ENCODE results near the gene RAB39B. TPM values are rescaled to one million over a fixed set of nuclear protein-coding genes. Genes with fewer than 3 reads are reported as not detected.

RAB39B gene
- total RNA-seq, 1 experiment from 2014 or later = 8.0 TPM

- TF ChIP-seq PRDM15 (CRISPR knock-in tag; IDR thresholded peaks at IDR 0.05) (no peak), USF1 (CRISPR knock-in tag; IDR thresholded peaks at IDR 0.05) (no peak)
These were observed 50.6 kb downstream of the RAB39B start (continued) for GRCh38 chrX:155213731-155214130.

GRCh38 chrX:155211208-155211607 lies 53.1 kb downstream of the RAB39B start:
- Mint-ChIP-seq H3K4me3 (no peak overlapping the region), H3K36me3 (no peaks in the 10 kb centered on the region), H3K27ac (no peak overlapping the region), H3K9me3 (no peaks in the 10 kb centered on the region), H3K27me3 (ENCODE audit: low read depth) (peaks cover 22% of the 10 kb centered on the region), H3K4me1 (0 out of 2 replicates have a peak, but pooled peaks cover 3% of the 10 kb centered on the region)
- CTCF ChIA-PET = no interaction called here
- DNase-seq (ENCODE audit: low spot score) (no peak), ATAC-seq (no peak)
- POLR2A ChIA-PET = no interaction called here
- no peak for TF ChIP-seq NR3C1 (CRISPR knock-in tag; conservative IDR thresholded peaks at IDR 0.05; ENCODE audit: low read depth)
- no peak for TF ChIP-seq ZNF232 (CRISPR knock-in tag; IDR thresholded peaks at IDR 0.05)
- TF ChIP-seq RORB (CRISPR knock-in tag; IDR thresholded peaks at IDR 0.05) = no peak
- TF ChIP-seq ZNF512 (CRISPR knock-in tag; IDR thresholded peaks at IDR 0.05; ENCODE audit: borderline replicate concordance) = no peak
- TF ChIP-seq ETV6 (CRISPR knock-in tag; IDR thresholded peaks at IDR 0.05) = no peak
- TF ChIP-seq ZBTB43 (CRISPR knock-in tag; IDR thresholded peaks at IDR 0.05) = no peak
- TF ChIP-seq GRHL2 (CRISPR knock-in tag; IDR thresholded peaks at IDR 0.05; ENCODE audit: insufficient replicate concordance, severe bottlenecking) = no peak
- TF ChIP-seq NFE2L1 (CRISPR knock-in tag; IDR thresholded peaks at IDR 0.05) = no peak
- TF ChIP-seq TP53 (CRISPR knock-in tag; IDR thresholded peaks at IDR 0.05) = no peak
- no peak for TF ChIP-seq FOXP1 (CRISPR knock-in tag; IDR thresholded peaks at IDR 0.05; ENCODE audit: borderline replicate concordance)
- no peak for TF ChIP-seq FOXJ3 (CRISPR knock-in tag; IDR thresholded peaks at IDR 0.05; ENCODE audit: borderline replicate concordance)
- no peak for TF ChIP-seq ZNF121 (CRISPR knock-in tag; IDR thresholded peaks at IDR 0.05)
- TF ChIP-seq CREB1 (CRISPR knock-in tag; IDR thresholded peaks at IDR 0.05) = no peak
- TF ChIP-seq IRF2 (CRISPR knock-in tag; IDR thresholded peaks at IDR 0.05; ENCODE audit: borderline replicate concordance, low read depth) = no peak
- TF ChIP-seq ELF4 (CRISPR knock-in tag; IDR thresholded peaks at IDR 0.05; ENCODE audit: low read depth) = no peak
- no peak for TF ChIP-seq E2F4 (CRISPR knock-in tag; IDR thresholded peaks at IDR 0.05; ENCODE audit: borderline replicate concordance, low read depth)
- no peak for TF ChIP-seq ESRRA (CRISPR knock-in tag; IDR thresholded peaks at IDR 0.05; ENCODE audit: borderline replicate concordance)

Other genes with a start within 250 kb of the RAB39B start
- gene F8, start 241.8 kb downstream of the RAB39B start, total RNA-seq (2021) = 1.6 to 2.6 TPM (median 2.2 TPM) in 3 replicates
- 60.7 to 79.5 TPM (median 73.8 TPM) in 3 replicates for gene FUNDC2, start 237.6 kb downstream of the RAB39B start, total RNA-seq (2021)
- gene CMC4, start 193.4 kb downstream of the RAB39B start, total RNA-seq (2021) = 3.0 to 6.4 TPM (median 5.9 TPM) in 3 replicates
- 8.6 to 12.8 TPM (median 10.1 TPM) in 3 replicates for gene MTCP1, start 193.4 kb downstream of the RAB39B start, total RNA-seq (2021)
- 18.5 to 19.6 TPM (median 19.4 TPM) in 3 replicates for gene BRCC3, start 193.0 kb downstream of the RAB39B start, total RNA-seq (2021)
- 50.5 to 69.3 TPM (median 60.0 TPM) in 3 replicates for gene VBP1, start 48.0 kb downstream of the RAB39B start, total RNA-seq (2021)
- 0.66 to 1.3 TPM (median 1.1 TPM) in 3 replicates for gene CLIC2, start 70.1 kb upstream of the RAB39B start, total RNA-seq (2021)
- not detected in 3 replicates for gene F8A2, start 117.6 kb upstream of the RAB39B start, total RNA-seq (2021)
- gene F8A3, start 194.1 kb upstream of the RAB39B start, total RNA-seq (2021) = 5.5 to 7.4 TPM (median 5.8 TPM) in 3 replicates

All from WTC11 (cell line).